ENCODE measurements around the gene STK17B.

STK17B gene

DNA sequence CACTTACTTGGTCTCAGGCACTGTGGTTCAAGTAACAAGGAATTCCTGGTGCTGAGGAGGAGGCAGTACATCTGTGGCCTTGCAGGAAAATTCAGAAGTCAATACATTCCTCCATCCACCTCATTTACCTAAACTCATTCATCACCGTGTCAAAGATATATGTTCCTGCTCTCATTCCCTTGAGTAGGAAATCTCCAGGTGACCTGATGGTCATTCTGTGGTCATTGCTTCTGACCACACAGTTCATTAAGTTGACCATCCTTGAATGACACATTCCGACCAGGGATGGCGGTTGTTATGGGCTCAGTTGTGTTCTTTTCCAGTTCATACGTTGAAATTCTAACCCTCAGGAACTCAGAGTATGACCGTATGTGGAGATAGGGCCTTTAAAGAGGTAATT, 2.1 kb upstream of the STK17B start:
- Histone ChIP-seq H2BK5ac (ENCODE audit: low read depth, low read length, poor library complexity, severe bottlenecking) (no peak overlapping the region), H3K9ac (ENCODE audit: low read length) (no peak overlapping the region), H3K18ac (ENCODE audit: low read depth in 1 of 2, low read length in 2 of 2) (peak overlapping the region in 1 of 2 experiments; percentile 38), H2BK12ac (ENCODE audit: low read length in 2 of 2) (peak overlapping the region in 1 of 2 experiments; percentile 52), H2AK5ac (ENCODE audit: low read length, severe bottlenecking) (no peak overlapping the region), H3K23ac (ENCODE audit: low read length in 2 of 2) (no peak overlapping the region), H2AFZ (ENCODE audit: low read depth, low read length) (no peak overlapping the region), H3K4ac (ENCODE audit: low read depth in 1 of 2, low read length in 2 of 2) (no peak overlapping the region), H3K9me3 (ENCODE audit: control insufficient read depth, low read length) (no peaks in the 10 kb centered on the region), H3K4me1 (ENCODE audit: control insufficient read depth, insufficient read depth, low read depth, low read length) (peaks cover 2% of the 10 kb centered on the region), H4K8ac (ENCODE audit: low read length) (no peak overlapping the region), H3K14ac (ENCODE audit: low read length in 2 of 2) (no peak overlapping the region), H3K27ac (ENCODE audit: low read length, poor library complexity, severe bottlenecking) (no peak overlapping the region), H2BK120ac (ENCODE audit: low read depth, low read length) (no peak overlapping the region), H3K4me2 (ENCODE audit: low read length, poor library complexity, severe bottlenecking) (no peak overlapping the region), H3K36me3 (ENCODE audit: control insufficient read depth in 1 of 2, insufficient read depth in 2 of 2, low read depth in 1 of 2, low read length in 2 of 2) (no peaks in the 10 kb centered on the region), H3K4me3 (ENCODE audit: insufficient read depth in 1 of 2, low read depth in 1 of 2, low read length in 2 of 2) (no peak overlapping the region), H3K27me3 (ENCODE audit: control insufficient read depth in 1 of 2, insufficient read depth in 1 of 2, low read length in 2 of 2) (no peaks in the 10 kb centered on the region), H3K79me1 (replicated peaks; ENCODE audit: low read length, poor library complexity, severe bottlenecking) (no peaks in the 10 kb centered on the region), H2BK15ac (ENCODE audit: low read depth, poor library complexity, severe bottlenecking) (no peak overlapping the region), H4K91ac (ENCODE audit: low read length) (no peak overlapping the region)
- DNase-seq: no peak
- WGBS: 83% methylated on average over 5 of the region's 5 CpGs

- Histone ChIP-seq H3K36me3 (ENCODE audit: control insufficient read depth in 1 of 2, insufficient read depth in 2 of 2, low read depth in 1 of 2, low read length in 2 of 2) (no peaks in the 10 kb centered on the region), H3K23ac (ENCODE audit: low read length in 2 of 2) (no peak overlapping the region), H4K8ac (ENCODE audit: low read length) (no peak overlapping the region), H2BK120ac (ENCODE audit: low read depth, low read length) (no peak overlapping the region), H2AK5ac (ENCODE audit: low read length, severe bottlenecking) (no peak overlapping the region), H2BK5ac (ENCODE audit: low read depth, low read length, poor library complexity, severe bottlenecking) (no peak overlapping the region), H3K79me1 (replicated peaks; ENCODE audit: low read length, poor library complexity, severe bottlenecking) (no peaks in the 10 kb centered on the region), H2AFZ (ENCODE audit: low read depth, low read length) (no peak overlapping the region), H3K9ac (ENCODE audit: low read length) (no peak overlapping the region), H3K4ac (ENCODE audit: low read depth in 1 of 2, low read length in 2 of 2) (no peak overlapping the region), H4K91ac (ENCODE audit: low read length) (peak overlapping the region; percentile 58), H3K9me3 (ENCODE audit: control insufficient read depth, low read length) (no peaks in the 10 kb centered on the region), H3K14ac (ENCODE audit: low read length in 2 of 2) (no peak overlapping the region), H3K4me1 (ENCODE audit: control insufficient read depth, insufficient read depth, low read depth, low read length) (peaks cover 2% of the 10 kb centered on the region), H3K4me2 (ENCODE audit: low read length, poor library complexity, severe bottlenecking) (no peak overlapping the region), H3K27ac (ENCODE audit: low read length, poor library complexity, severe bottlenecking) (no peak overlapping the region), H3K4me3 (ENCODE audit: insufficient read depth in 1 of 2, low read depth in 1 of 2, low read length in 2 of 2) (no peak overlapping the region), H2BK12ac (ENCODE audit: low read length in 2 of 2) (peak overlapping the region in 1 of 2 experiments; percentile 52), H2BK15ac (ENCODE audit: low read depth, poor library complexity, severe bottlenecking) (no peak overlapping the region), H3K18ac (ENCODE audit: low read depth in 1 of 2, low read length in 2 of 2) (no peak overlapping the region), H3K27me3 (ENCODE audit: control insufficient read depth in 1 of 2, insufficient read depth in 1 of 2, low read length in 2 of 2) (no peaks in the 10 kb centered on the region)
- no peak for DNase-seq
- 86% methylated on average over 1 of the region's 1 CpG for WGBS
Measured at GRCh38 chr2:196172951-196173350, 1.6 kb upstream of the STK17B start.

- H3K27ac ChIP-seq (ENCODE audit: low read length, poor library complexity, severe bottlenecking): no peak overlapping the region
- no peaks in the 10 kb centered on the region for H3K27me3 ChIP-seq (ENCODE audit: control insufficient read depth in 1 of 2, insufficient read depth in 1 of 2, low read length in 2 of 2)
- DNase-seq: peak; percentile 33
- 5% methylated on average over 10 of the region's 11 CpGs for WGBS
- no peaks in the 10 kb centered on the region for H3K36me3 ChIP-seq (ENCODE audit: control insufficient read depth in 1 of 2, insufficient read depth in 2 of 2, low read depth in 1 of 2, low read length in 2 of 2)
- peak overlapping the region in 1 of 2 experiments; percentile 71 for H3K4ac ChIP-seq (ENCODE audit: low read depth in 1 of 2, low read length in 2 of 2)
- H2BK120ac ChIP-seq (ENCODE audit: low read depth, low read length): peak overlapping the region; percentile 71
- no peaks in the 10 kb centered on the region for H3K9me3 ChIP-seq (ENCODE audit: control insufficient read depth, low read length)
- peak overlapping the region; percentile 60 for H3K9ac ChIP-seq (ENCODE audit: low read length)
- H3K18ac ChIP-seq (ENCODE audit: low read depth in 1 of 2, low read length in 2 of 2): peak overlapping the region in 1 of 2 experiments; percentile 11
- no peak overlapping the region for H4K91ac ChIP-seq (ENCODE audit: low read length)
- H3K14ac ChIP-seq (ENCODE audit: low read length in 2 of 2): no peak overlapping the region
- H3K79me1 ChIP-seq (replicated peaks; ENCODE audit: low read length, poor library complexity, severe bottlenecking): no peaks in the 10 kb centered on the region
- peaks cover 2% of the 10 kb centered on the region for H3K4me1 ChIP-seq (ENCODE audit: control insufficient read depth, insufficient read depth, low read depth, low read length)
- peak overlapping the region; percentile 80 to 90 for H3K4me3 ChIP-seq (ENCODE audit: insufficient read depth in 1 of 2, low read depth in 1 of 2, low read length in 2 of 2)
- H2AFZ ChIP-seq (ENCODE audit: low read depth, low read length): peak overlapping the region; percentile 66
- no peak overlapping the region for H2BK5ac ChIP-seq (ENCODE audit: low read depth, low read length, poor library complexity, severe bottlenecking)
- peak overlapping the region in 1 of 2 experiments; percentile 21 for H2BK12ac ChIP-seq (ENCODE audit: low read length in 2 of 2)
- H3K4me2 ChIP-seq (ENCODE audit: low read length, poor library complexity, severe bottlenecking): peak overlapping the region; percentile 77
- no peak overlapping the region for H2AK5ac ChIP-seq (ENCODE audit: low read length, severe bottlenecking)
- H2BK15ac ChIP-seq (ENCODE audit: low read depth, poor library complexity, severe bottlenecking): no peak overlapping the region
- H3K23ac ChIP-seq (ENCODE audit: low read length in 2 of 2): no peak overlapping the region
- H4K8ac ChIP-seq (ENCODE audit: low read length): no peak overlapping the region
Measured at GRCh38 chr2:196171946-196172345, 568 bp upstream of the STK17B start.

GRCh38 chr2:196170606-196171247, 651 bp downstream of the STK17B start:
- peak overlapping the region; percentile 86 for H2BK15ac ChIP-seq (ENCODE audit: low read depth, poor library complexity, severe bottlenecking)
- H3K36me3 ChIP-seq (ENCODE audit: control insufficient read depth in 1 of 2, insufficient read depth in 2 of 2, low read depth in 1 of 2, low read length in 2 of 2): no peaks in the 10 kb centered on the region
- H2AK5ac ChIP-seq (ENCODE audit: low read length, severe bottlenecking): no peak overlapping the region
- peak overlapping the region; percentile 13 to 93 for H3K4ac ChIP-seq (ENCODE audit: low read depth in 1 of 2, low read length in 2 of 2)
- peak overlapping the region in 1 of 2 experiments; percentile 45 for H2BK12ac ChIP-seq (ENCODE audit: low read length in 2 of 2)
- peak overlapping the region; percentile 42 for H4K8ac ChIP-seq (ENCODE audit: low read length)
- H2BK120ac ChIP-seq (ENCODE audit: low read depth, low read length): peak overlapping the region; percentile 91
- H4K91ac ChIP-seq (ENCODE audit: low read length): peak overlapping the region; percentile 95
- no peak overlapping the region for H2AFZ ChIP-seq (ENCODE audit: low read depth, low read length)
- DNase-seq: peak; percentile 68
- peaks cover 2% of the 10 kb centered on the region for H3K4me1 ChIP-seq (ENCODE audit: control insufficient read depth, insufficient read depth, low read depth, low read length)
- H3K23ac ChIP-seq (ENCODE audit: low read length in 2 of 2): peak overlapping the region; percentile 81 to 90
- H3K9ac ChIP-seq (ENCODE audit: low read length): peak overlapping the region; percentile 93
- peak overlapping the region; percentile 91 to 96 for H3K18ac ChIP-seq (ENCODE audit: low read depth in 1 of 2, low read length in 2 of 2)
- peak overlapping the region; percentile 88 to 90 for H3K4me3 ChIP-seq (ENCODE audit: insufficient read depth in 1 of 2, low read depth in 1 of 2, low read length in 2 of 2)
- peak overlapping the region; percentile 14 for H2BK5ac ChIP-seq (ENCODE audit: low read depth, low read length, poor library complexity, severe bottlenecking)
- no peaks in the 10 kb centered on the region for H3K9me3 ChIP-seq (ENCODE audit: control insufficient read depth, low read length)
- peak overlapping the region; percentile 64 for H3K4me2 ChIP-seq (ENCODE audit: low read length, poor library complexity, severe bottlenecking)
- H3K14ac ChIP-seq (ENCODE audit: low read length in 2 of 2): peak overlapping the region; percentile 69 to 93
- no peaks in the 10 kb centered on the region for H3K79me1 ChIP-seq (replicated peaks; ENCODE audit: low read length, poor library complexity, severe bottlenecking)
- peak overlapping the region; percentile 31 for H3K27ac ChIP-seq (ENCODE audit: low read length, poor library complexity, severe bottlenecking)
- H3K27me3 ChIP-seq (ENCODE audit: control insufficient read depth in 1 of 2, insufficient read depth in 1 of 2, low read length in 2 of 2): no peaks in the 10 kb centered on the region
- 2% methylated on average over 47 of the region's 54 CpGs for WGBS

Data from mesenchymal stem cell (in vitro differentiated cells and primary cell).